Activated CD4-positive, alpha-beta T cell treated with anti-CD3 and anti-CD28 coated beads, Interleukin-2, Interleukin-6, amounts not matched to agents 100 ng/mL and 50 ng/mL, durations not matched to agents 16 hours and 8 hours (primary cell): ENCODE data around the gene BCR.
"Not testable (repeated sequence)": the region's sequence is repeated elsewhere in the genome, so short reads cannot be mapped to it uniquely, and the experiment has no call there.

Experiments used
- DNase-seq: peaks from one replicate; pipeline ENCODE4 v3.0.0-alpha.2; 2020

The BCR gene

GRCh38 chr22:23291806-23292452 is 111.6 kb downstream of the BCR start:
- DNase-seq, result no peak

DNA sequence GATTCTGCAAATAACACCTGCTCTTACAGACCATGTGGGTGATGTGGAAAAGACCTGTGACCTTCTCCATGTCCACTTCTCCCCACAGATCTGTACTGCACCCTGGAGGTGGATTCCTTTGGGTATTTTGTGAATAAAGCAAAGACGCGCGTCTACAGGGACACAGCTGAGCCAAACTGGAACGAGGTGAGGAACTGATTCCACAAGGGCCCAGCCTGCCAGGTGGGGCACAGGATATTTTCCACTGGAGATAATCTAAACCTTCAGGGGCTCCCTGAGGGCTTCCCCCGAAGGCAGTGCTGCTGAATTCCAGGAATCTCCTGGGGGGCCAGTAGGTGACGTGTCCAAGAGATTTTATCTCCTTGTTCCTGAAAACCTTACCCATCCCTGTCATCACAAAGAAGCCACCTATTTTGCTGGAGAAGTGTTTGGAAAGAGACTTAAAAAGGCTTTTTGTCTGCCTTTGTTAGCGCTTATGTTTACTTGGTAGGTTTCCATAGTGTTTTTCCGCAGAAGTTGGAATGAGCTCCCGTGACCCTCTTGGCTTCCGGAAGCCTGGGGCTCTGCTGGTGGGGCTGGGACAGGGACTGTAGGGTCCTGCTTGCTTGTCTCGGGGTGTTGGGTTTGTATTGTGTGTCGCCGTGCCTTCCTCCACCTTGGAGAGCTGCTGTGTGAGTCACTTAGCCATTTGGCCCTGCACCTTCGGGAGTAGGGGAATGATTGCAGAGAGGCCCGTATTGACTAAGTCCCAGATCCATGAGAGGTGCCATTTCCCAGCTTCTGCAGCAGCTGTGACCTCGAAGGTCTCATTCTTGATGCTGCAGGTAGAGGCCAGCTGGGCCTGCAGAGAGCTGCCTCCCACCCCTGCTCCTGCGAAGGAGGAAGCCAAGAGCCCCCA is 112.4 kb downstream of the BCR start:
- DNase-seq, result no peak

DNA sequence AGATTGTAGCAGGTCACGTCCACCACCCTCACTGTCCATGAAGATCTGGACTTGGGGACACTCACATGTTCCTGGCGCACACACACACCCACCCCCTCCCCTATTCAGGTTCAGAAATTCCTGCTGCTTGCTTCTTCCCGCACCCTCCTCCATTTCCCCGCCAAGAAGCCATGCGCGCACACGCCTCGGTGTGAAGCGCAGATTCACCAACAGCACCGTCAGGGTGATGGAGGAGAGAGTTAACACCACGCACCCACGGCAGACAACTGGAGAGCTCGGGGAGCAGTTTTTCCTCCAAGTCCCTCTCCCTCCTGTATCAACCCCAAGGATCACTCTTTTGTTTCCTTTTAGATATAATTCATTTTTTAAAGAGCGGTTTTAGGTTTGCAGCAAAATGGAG is 113.4 kb downstream of the BCR start:
- DNase-seq, result no peak

DNA sequence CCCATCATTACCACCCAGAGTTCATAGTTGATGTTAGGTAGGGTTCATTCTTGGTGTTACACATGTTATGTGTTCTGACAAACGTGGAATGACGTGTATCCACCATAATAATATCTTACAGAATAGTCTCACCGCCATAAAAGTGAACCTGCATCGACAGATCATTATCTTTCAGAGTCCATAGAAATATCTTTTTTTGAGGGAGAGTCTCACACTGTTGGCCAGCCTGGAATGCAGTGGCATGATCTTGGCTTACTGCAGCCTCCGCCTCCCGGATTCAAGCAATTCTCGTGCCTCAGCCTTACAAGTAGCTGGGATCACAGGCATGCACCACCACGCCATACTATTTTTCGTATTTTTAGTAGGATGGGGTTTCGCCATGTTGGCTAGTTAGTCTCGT is 113.9 kb downstream of the BCR start:
- no peak for DNase-seq

- no peak for DNase-seq
Measured at GRCh38 chr22:23300476-23300875, 120.2 kb downstream of the BCR start.

DNA sequence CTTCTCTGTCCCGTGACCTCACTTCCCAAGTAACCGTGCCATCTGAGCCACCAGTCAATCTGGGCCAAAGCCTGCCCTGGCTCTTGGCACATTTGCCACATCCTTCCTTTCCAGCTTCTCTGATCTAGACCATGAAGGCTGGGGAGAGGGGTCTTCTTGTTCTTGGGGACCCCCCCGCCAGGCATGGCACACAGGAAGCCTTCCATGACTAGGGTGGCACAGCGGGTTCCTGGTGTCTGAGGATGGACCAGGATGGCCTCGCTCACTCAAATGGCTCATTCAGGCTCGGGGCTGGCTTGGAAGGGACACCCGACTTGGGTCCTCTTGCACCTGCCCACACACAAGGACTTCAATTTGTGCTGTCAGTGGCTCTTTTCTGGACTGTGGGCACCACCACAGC is 121.3 kb downstream of the BCR start:
- no peak for DNase-seq

DNA sequence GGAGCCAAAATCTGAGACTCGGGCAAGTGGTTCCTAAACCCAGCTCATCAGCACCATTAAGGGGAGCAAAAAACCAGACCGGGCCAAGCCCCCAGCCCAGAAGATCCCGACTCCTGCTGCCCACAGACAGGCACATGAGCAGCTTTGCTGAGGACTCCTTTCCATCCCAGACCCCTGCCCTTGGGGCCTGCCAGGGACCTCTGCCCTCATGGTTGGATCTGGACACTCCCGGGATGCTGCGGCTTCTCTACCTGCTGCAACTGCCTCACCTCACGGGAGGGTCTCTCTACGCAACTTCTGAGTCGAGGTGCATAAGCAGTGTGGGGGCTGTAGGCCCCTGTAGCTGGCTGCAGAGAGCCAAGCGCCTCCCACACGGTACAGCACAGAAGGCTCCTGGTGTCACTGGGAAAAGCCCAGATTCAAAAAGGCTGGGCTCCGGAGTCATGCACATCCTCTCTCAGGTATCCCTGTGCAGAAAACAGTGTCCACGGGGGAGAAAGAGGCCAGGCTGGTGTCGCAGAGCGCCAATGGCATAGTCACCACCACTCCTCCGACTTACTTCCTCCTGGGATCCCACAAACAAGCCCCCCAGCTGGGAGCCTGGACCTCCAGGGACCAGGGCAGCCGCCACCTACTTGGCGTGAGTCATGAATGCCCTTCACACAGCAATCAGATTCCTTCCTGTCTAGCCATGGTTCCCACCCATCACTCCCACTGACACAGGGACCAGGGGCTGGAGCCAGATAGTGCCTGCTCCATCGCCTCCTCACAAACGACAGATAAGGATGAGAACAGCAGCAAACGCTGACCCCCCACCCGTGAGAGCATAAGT is 122.1 kb downstream of the BCR start:
- no peak for DNase-seq

GRCh38 chr22:23305321-23305910 is 125.1 kb downstream of the BCR start:
- no peak for DNase-seq

DNA sequence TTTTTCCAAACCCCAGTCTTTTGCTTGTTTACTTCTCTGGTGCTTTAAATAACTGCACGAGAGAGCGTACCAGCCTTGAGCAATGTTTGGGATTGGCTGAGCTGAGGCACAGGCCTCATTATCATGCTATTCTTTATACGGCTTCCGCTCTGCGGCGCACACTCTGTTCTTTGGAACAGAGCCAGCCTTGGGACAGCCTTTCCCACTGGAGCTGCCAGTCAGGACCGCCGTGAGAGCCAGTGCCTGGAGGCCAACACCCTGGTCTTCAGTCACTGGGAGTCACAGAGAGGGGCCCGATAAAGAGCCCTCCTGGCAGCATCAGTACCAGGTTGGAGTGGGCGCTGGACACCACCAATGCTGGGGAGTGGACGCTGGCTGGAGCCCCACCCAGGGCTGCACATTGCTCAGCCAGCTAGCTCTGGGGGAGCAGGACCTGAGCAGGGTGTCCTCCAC is 125.6 kb downstream of the BCR start:
- DNase-seq, result no peak

GRCh38 chr22:23306438-23306921 is 126.2 kb downstream of the BCR start:
- DNase-seq, result no peak

- no peak for DNase-seq
Measured at GRCh38 chr22:23306926-23307325, 126.6 kb downstream of the BCR start.

GRCh38 chr22:23307511-23307910 is 127.2 kb downstream of the BCR start:
- not testable (repeated sequence) for DNase-seq

GRCh38 chr22:23309261-23309660 is 129.0 kb downstream of the BCR start:
- not testable (repeated sequence) for DNase-seq

GRCh38 chr22:23310443-23311097 is 130.3 kb downstream of the BCR start:
- not testable (repeated sequence) for DNase-seq

DNA sequence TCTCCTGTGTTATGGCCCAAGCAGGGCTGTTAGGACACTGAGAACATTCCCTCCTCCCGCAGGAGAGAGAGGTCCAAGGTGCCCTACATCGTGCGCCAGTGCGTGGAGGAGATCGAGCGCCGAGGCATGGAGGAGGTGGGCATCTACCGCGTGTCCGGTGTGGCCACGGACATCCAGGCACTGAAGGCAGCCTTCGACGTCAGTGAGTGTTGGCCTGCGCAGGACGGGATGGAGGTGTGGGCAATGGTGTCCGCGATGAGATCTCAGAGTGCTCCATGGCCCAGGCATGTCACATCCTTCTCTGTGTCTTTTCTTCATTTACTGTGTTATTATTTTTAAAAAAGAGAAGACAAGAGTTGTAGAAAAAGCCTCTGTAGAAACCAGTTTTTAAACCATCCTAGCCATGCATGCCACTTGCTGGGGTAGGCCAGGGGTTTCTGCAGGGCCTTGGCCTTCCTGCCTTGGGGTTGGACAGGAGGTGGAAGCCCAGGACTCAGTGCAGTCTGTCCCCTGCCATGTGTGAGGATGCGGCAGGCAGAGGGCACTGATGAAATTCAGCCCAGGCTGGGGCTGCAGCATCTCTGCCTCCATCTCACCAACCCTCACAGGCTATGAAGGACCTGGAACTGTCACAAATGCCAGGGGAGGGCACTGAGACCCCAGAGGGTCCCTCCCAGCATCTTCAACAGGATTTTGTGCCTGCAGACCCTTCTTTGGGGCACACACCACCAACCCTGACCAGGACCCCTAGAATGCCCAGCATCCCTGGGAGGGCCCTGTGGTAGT is 131.5 kb downstream of the BCR start:
- not testable (repeated sequence) for DNase-seq

DNA sequence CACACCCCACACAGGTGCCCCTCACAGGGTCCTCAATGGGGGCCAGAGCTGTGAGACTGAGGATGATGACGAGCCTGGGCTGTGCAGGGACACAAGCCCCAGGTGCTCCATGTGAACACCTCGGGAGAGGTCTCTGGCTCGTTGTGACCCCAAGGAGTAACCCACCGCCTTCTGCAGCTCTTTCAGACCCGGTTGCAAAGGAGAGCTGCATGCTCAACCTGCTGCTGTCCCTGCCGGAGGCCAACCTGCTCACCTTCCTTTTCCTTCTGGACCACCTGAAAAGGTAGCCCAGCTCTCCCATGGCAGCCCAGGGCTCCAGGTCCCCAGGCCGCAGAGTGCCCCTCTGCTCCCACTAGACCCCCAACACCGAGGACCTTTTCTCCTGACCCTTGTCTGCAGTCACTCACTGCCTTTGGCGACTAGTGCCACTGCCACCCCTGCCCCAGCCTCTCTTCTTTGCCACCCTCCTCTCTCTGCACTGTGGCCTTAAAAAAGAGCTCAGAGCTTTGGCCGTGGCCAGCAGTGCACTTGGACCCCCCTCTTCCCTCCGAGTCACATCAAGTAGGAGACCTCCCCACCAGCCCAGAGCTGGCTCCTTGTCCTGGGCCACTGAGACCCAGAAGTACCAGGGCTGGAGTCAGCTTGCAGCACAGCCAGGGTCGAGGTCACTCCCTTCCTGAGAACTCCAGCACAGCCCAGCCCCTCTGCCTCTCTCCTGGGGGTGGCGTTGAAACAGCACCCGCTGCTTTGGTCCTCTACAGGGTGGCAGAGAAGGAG is 133.7 kb downstream of the BCR start:
- DNase-seq, result no peak

- peak; percentile 74 for DNase-seq
Measured at GRCh38 chr22:23315341-23315917, 135.1 kb downstream of the BCR start.

GRCh38 chr22:23316596-23316995 is 136.3 kb downstream of the BCR start:
- DNase-seq, result not testable (repeated sequence)

GRCh38 chr22:23318316-23318715 is 138.0 kb downstream of the BCR start:
- DNase-seq, result not testable (repeated sequence)

- DNase-seq, result not testable (repeated sequence)
Measured at GRCh38 chr22:23322497-23323080, 142.3 kb downstream of the BCR start.
